DMS153 treated with DMSO at 0.1 percent for 48 hours (cell line): Measurements from ENCODE around the gene IL34.
"Not testable (repeated sequence)": the region's sequence is repeated elsewhere in the genome, so short reads cannot be mapped to it uniquely, and the experiment has no call there.

Source experiments
- DNase-seq: peaks from one replicate; lab custom pipeline; 2025; ENCODE audit not compliant: unreplicated experiment; lab: John Stamatoyannopoulos, UW

Gene IL34

GRCh38 chr16:70630960-70631745 is 15.2 kb upstream of the IL34 start:
- DNase-seq = no peak

- no peak for DNase-seq
Observed at GRCh38 chr16:70632273-70632672, 14.1 kb upstream of the IL34 start.

- not testable (repeated sequence) for DNase-seq
Observed at GRCh38 chr16:70633617-70634016, 12.7 kb upstream of the IL34 start.

GRCh38 chr16:70634861-70635260 is 11.5 kb upstream of the IL34 start:
- no peak for DNase-seq

- DNase-seq = no peak
Observed at GRCh38 chr16:70635336-70636016, 10.9 kb upstream of the IL34 start.

GRCh38 chr16:70638814-70639792 is 7.3 kb upstream of the IL34 start:
- no peak for DNase-seq

GRCh38 chr16:70642633-70643032 is 3.7 kb upstream of the IL34 start:
- DNase-seq = no peak

- not testable (repeated sequence) for DNase-seq
Observed at GRCh38 chr16:70643264-70643663, 3.1 kb upstream of the IL34 start.

GRCh38 chr16:70644763-70645597 is 1.4 kb upstream of the IL34 start:
- no peak for DNase-seq

- DNase-seq = no peak
Observed at GRCh38 chr16:70647441-70648359, 1.3 kb downstream of the IL34 start.

- no peak for DNase-seq
Observed at GRCh38 chr16:70648606-70649005, 2.2 kb downstream of the IL34 start.

- DNase-seq = no peak
Observed at GRCh38 chr16:70649300-70649699, 2.9 kb downstream of the IL34 start.

GRCh38 chr16:70650216-70650615 is 3.9 kb downstream of the IL34 start:
- DNase-seq = no peak

GRCh38 chr16:70651524-70651923 is 5.2 kb downstream of the IL34 start:
- DNase-seq = no peak

GRCh38 chr16:70652322-70652721 is 6.0 kb downstream of the IL34 start:
- DNase-seq = no peak

- no peak for DNase-seq
Observed at GRCh38 chr16:70653406-70653805, 7.0 kb downstream of the IL34 start.

GRCh38 chr16:70653809-70654771 is 7.7 kb downstream of the IL34 start:
- DNase-seq = peak; percentile 48

- DNase-seq = no peak
Observed at GRCh38 chr16:70656065-70656711, 9.8 kb downstream of the IL34 start.
